ENCODE data around the gene YTHDC2. TPM values are rescaled to one million over a fixed set of nuclear protein-coding genes. Genes with fewer than 3 reads are reported as not detected.

YTHDC2 gene
- polyA plus RNA-seq (7.0 to 15.2 TPM (median 9.1 TPM) in 3 replicates), polyA minus RNA-seq (9.2 to 29.4 TPM (median 15.2 TPM) in 3 replicates)
- 14.0 TPM for polyA plus RNA-seq (2011; ENCODE audit: low read depth)
- polyA plus RNA-seq (2011; cell fraction: cytosol; rRNA removed), result 4.3 and 7.5 TPM in 2 replicates
- polyA plus RNA-seq (2011; cell fraction: nucleus; rRNA removed), result 17.3 and 23.6 TPM in 2 replicates
- polyA plus RNA-seq (2012; ENCODE audit: low replicate concordance), result 8.8 and 13.5 TPM in 2 replicates
- polyA minus RNA-seq (2011; cell fraction: cytosol; rRNA and poly(A)+ RNA removed), result 13.0 TPM
- polyA minus RNA-seq (2011; cell fraction: nucleus; rRNA and poly(A)+ RNA removed), result 31.5 and 46.9 TPM in 2 replicates

DNA sequence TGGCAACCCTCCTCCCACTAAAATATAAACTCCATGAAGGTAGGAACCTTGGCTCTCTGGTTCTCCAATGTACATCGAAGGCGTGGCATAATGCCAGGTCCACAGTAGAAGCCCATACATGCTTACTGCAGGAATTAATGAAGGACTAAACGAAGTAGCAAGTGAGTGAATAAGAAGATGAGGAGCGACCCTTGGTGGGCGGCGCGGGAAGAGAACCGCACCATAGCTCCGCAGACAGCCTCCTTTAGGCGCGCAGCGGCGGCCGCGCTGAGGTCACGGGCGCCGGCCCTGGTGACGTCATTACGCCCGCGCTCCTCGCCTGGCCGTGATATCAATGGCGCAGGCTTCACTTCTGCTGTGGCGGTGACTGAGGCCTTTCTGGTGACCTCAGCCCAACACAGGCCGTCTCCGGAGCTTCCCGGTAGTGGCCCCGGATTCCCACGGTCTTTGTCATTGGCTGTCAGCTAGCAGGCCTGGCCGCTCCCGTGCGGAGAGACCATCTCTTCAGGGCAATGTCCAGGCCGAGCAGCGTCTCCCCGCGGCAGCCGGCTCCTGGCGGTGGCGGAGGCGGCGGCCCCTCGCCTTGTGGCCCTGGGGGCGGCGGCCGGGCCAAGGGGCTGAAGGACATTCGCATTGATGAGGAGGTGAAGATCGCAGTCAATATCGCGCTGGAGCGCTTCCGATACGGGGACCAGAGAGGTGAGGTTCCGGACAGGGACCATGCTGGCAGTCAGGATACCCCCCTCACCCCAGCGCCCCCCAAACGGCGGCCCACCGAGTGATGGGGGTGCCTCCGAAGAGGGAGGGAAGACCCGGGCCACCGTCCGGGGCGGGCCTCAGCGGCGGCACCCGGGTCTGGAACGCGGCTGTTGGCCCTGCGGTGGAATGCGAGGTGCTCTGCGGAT, at the start of gene YTHDC2:
TSS of gene YTHDC2 (plus strand) at position 311 of the 905 bp plus-strand sequence. CDS start at position 513, 202 bp downstream.
- peak within 1 kb of the TSS; percentile 98 for H2AFZ ChIP-seq (ENCODE audit: control insufficient read depth, low read length)
- TF ChIP-seq CTCF (optimal IDR thresholded peaks at IDR 0.05 in 1 of 3, IDR thresholded peaks at IDR 0.05 in 1 of 3, conservative IDR thresholded peaks at IDR 0.05 in 1 of 3; ENCODE audit: extremely low read depth in 1 of 3, insufficient read depth in 2 of 3, low read length in 3 of 3) (peak in 2 of 3 experiments; percentile 20 to 42), EZH2 (IDR thresholded peaks at IDR 0.05; ENCODE audit: low read length) (no peak)
- peak; percentile 61 for FAIRE-seq

GRCh38 chr5:113474100-113474728, 39.3 kb upstream of the YTHDC2 start:
- H4K20me1 ChIP-seq (ENCODE audit: control insufficient read depth, extremely low read depth, insufficient read depth, low read length), result no peaks in the 10 kb centered on the region
- H2AFZ ChIP-seq (ENCODE audit: control insufficient read depth, low read length), result peak overlapping the region; percentile 6
- H3K27me3 ChIP-seq (ENCODE audit: control insufficient read depth, extremely low read depth, insufficient read depth, low read length), result no peaks in the 10 kb centered on the region
- H3K79me2 ChIP-seq (ENCODE audit: control insufficient read depth, insufficient read depth, low read length), result peaks cover 18% of the 10 kb centered on the region
- peaks cover 6% of the 10 kb centered on the region for H3K4me1 ChIP-seq (ENCODE audit: control insufficient read depth, extremely low read depth, insufficient read depth, low read length)
- H3K4me2 ChIP-seq (ENCODE audit: control insufficient read depth, extremely low read depth, insufficient read depth, low read depth, low read length), result peak overlapping the region; percentile 19
- DNase-seq (ENCODE audit: low read depth, low spot score), result no peak
- H3K36me3 ChIP-seq (ENCODE audit: control insufficient read depth in 2 of 2, extremely low read depth in 1 of 2, insufficient read depth in 2 of 2, low read length in 2 of 2), result no peaks in the 10 kb centered on the region
- TF ChIP-seq CTCF (optimal IDR thresholded peaks at IDR 0.05 in 1 of 3, IDR thresholded peaks at IDR 0.05 in 1 of 3, conservative IDR thresholded peaks at IDR 0.05 in 1 of 3; ENCODE audit: extremely low read depth in 1 of 3, insufficient read depth in 2 of 3, low read length in 3 of 3) (no peak), EZH2 (IDR thresholded peaks at IDR 0.05; ENCODE audit: low read length) (no peak)
- peaks cover 2% of the 10 kb centered on the region for H3K9me3 ChIP-seq (ENCODE audit: control insufficient read depth, low read depth, low read length)
- FAIRE-seq, result peak; percentile 86
- no peaks in the 10 kb centered on the region for H3K9me1 ChIP-seq (ENCODE audit: control insufficient read depth, extremely low read depth, insufficient read depth, low read length)
- no peak overlapping the region for H3K27ac ChIP-seq (ENCODE audit: control insufficient read depth, insufficient read depth, low read length)
- dilution Hi-C loops (cut with MboI; ENCODE audit: extremely low pct_ligation_motif_present, low sequenced_read_pairs), result no loop called here
- H3K9ac ChIP-seq (ENCODE audit: control insufficient read depth, extremely low read depth, insufficient read depth, low read length), result no peak overlapping the region
- H3K4me3 ChIP-seq (ENCODE audit: control insufficient read depth in 2 of 3, extremely low read depth in 1 of 3, insufficient read depth in 2 of 3, low read depth in 1 of 3, low read length in 3 of 3), result no peak overlapping the region

More for the DNA sequence above, at the start of gene YTHDC2:
- Histone ChIP-seq H3K9ac (ENCODE audit: control insufficient read depth, extremely low read depth, insufficient read depth, low read length) (peak within 1 kb of the TSS; percentile 93), H3K27me3 (ENCODE audit: control insufficient read depth, extremely low read depth, insufficient read depth, low read length) (no peaks in the 10 kb centered on the region), H3K27ac (ENCODE audit: control insufficient read depth, insufficient read depth, low read length) (peak within 1 kb of the TSS; percentile 85), H3K4me1 (ENCODE audit: control insufficient read depth, extremely low read depth, insufficient read depth, low read length) (peaks cover 14% of the 10 kb centered on the region), H4K20me1 (ENCODE audit: control insufficient read depth, extremely low read depth, insufficient read depth, low read length) (no peaks in the 10 kb centered on the region), H3K4me2 (ENCODE audit: control insufficient read depth, extremely low read depth, insufficient read depth, low read depth, low read length) (peak within 1 kb of the TSS; percentile 97), H3K4me3 (ENCODE audit: control insufficient read depth in 2 of 3, extremely low read depth in 1 of 3, insufficient read depth in 2 of 3, low read depth in 1 of 3, low read length in 3 of 3) (peak within 1 kb of the TSS; percentile 82 to 93 (median 87)), H3K9me1 (ENCODE audit: control insufficient read depth, extremely low read depth, insufficient read depth, low read length) (no peaks in the 10 kb centered on the region), H3K36me3 (ENCODE audit: control insufficient read depth in 2 of 2, extremely low read depth in 1 of 2, insufficient read depth in 2 of 2, low read length in 2 of 2) (peaks cover 0 to 2% of the 10 kb centered on the region in 2 experiments), H3K9me3 (ENCODE audit: control insufficient read depth, low read depth, low read length) (no peaks in the 10 kb centered on the region), H3K79me2 (ENCODE audit: control insufficient read depth, insufficient read depth, low read length) (peaks cover 31% of the 10 kb centered on the region)
- dilution Hi-C loops (cut with MboI; ENCODE audit: extremely low pct_ligation_motif_present, low sequenced_read_pairs), result no loop called here
- no peak for DNase-seq (ENCODE audit: low read depth, low spot score)

Data from keratinocyte (primary cell).